GM21367 (cell line): ENCODE data around the gene FRMD4A.

Experiments
- ATAC-seq: cut with Tn5 transposase; IDR thresholded peaks from one replicate; pipeline ENCODE4 v1.9.1; 2021; ENCODE audit not compliant: unreplicated experiment

Gene FRMD4A

DNA sequence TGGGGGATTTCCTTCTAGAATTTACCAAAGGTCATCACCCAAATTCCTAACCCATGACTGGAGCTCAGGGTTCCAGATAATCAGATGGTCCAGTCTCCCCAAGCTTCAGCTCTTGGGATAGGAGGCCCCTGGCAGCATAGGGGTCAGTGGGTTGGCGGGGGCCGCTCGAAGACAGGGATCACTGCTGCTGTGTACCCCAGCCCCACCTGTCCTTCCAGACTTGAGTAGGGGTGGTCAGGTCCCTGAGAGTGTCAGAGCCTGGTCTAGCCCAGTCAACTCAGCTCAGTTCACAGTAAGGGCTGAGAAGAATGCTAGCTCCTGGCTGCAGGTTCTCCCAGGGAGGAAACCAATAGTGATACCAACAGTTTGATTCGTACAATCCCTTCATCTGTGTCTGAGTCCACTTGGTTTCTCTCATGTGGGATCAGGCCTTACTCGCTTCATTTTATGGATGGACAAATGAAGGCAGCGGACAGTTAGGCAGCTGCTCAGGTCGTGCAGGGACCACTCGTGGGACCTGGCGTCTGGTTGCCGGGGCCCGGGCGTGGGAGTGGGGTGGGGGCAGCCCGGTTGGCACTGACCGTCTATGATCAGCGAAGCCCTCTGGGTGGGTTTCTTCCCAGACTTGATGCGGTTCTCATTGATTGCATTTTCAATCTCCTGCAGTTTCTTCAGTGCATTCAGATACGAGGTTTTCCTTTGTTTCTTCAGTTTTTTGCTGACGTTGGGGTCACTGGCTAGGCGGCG, 665.0 kb downstream of the FRMD4A start:
- no peak for ATAC-seq

DNA sequence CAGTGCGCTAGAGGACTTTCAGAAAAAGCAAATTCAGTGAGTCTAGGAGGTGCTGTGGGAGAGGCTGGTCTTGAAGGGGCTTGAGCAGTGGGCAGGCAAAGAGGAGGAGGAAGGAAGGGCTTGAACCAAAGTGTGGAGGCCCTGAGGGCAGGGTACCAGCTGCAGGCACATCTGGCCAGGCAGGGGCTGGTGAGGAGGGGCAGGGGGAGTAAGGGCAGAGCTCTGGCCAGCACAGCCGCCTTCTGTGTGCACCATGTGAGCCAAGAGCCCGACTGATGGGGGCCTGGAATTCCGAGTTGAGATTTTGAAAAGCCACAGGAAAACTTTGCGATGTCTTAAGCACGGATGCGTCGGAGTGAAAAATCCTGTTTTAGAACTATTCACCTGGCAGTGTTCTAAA, 669.5 kb downstream of the FRMD4A start:
- no peak for ATAC-seq

DNA sequence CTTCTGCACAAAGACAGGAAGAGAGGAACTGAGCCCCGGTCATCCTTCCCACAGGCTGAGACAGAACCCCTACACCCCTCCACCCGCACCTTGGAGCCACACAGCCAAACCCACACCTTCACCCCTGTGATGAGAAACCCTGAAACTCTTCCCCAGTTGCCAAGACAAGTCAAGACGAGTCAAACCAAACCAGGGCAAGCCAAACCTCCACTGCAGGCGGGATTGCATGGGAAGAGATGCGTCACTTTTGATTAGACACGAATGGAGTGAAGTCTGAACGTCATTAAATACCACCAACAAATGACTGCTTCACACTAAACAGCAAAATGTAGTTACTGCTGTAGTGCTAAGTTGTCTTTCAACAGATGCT, 670.2 kb downstream of the FRMD4A start:
- no peak for ATAC-seq

DNA sequence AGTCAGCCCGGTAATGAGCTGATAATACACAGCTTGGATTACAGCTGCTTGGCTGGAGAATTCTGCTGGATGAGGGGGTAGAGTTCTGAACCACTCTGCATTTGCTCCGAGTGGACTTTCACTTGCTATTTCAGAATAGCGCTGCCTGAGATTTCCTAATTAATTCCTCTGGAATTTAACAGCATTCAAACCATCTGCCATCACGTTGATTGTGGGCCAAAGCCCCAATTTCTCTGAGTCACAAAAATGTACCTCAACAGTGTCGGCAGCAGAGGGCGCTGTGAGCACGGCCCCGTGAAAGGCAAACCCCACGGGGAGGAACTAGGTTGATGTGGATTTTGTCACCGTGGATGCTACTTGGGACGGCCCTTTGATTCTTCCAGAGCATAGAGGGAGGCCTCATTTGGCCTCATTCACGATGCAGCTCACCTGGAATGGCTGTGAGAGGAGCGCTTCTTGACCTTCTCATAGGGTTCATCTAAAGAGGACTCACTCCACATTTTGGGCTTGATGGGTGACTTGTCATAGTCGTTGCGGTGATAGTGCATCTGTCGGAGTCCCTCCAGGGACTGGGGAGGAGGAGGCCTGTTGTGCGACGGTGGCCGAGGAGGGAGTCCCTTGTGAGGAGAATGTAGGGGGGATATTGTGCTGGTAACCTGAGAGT, 670.7 kb downstream of the FRMD4A start:
- no peak for ATAC-seq

DNA sequence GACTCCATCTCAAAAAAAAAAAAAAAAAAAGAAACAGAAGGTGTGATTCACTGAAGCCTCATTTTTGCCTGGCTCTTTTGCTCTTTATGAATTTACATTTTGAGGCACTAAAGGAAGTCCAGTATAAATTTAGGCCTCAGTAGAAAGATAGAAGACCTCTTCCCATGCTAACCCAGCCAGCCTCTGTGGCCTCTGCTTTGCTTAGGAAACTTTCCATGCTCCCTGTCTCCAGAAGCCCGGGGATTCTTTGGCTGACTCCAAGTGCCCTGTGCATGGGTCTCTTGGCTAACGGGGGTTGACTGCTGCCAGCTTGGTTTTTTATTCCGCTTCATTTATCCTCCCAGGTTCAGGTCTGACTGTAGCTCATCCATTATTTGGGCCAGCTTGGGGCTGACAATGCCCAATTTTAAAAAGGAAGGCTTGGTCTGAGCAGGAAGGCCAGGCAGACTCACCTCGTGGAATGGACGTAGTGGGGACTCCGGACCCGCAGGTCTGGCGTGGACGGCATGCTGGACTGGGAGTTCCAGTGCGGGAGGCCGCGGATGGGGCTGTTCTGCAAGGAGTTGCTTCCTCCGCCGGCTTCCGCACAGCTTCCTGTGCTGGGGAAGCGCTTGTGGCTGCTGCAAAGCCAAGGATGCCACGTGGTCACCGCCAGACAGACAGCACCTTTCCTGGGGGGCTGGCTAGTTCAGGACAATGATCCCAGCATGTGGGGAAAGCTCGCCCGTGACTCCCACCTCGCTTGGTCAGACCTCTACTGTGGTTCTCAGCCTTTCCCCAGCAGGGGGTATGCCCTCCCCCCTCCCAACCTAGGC, 671.6 kb downstream of the FRMD4A start:
- no peak for ATAC-seq

DNA sequence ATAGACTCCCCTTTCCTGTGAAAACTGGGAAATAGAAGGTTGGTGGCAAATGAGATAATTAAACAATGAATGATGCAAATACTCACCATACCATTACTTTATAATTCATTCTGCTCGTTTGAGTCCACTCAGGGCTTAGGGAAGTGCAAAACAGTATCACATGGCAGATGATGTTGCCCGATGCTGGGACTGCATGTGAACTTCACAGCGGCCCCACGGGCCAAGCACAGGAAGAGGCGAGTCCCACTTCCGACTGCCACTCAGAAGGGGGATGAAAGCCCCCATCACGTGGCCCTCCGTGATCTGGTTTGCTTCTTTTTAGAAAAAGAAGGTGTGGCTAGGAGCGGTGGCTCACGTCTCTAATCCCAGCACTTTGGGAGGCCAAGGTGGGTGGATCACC, 672.5 kb downstream of the FRMD4A start:
- ATAC-seq = no peak

DNA sequence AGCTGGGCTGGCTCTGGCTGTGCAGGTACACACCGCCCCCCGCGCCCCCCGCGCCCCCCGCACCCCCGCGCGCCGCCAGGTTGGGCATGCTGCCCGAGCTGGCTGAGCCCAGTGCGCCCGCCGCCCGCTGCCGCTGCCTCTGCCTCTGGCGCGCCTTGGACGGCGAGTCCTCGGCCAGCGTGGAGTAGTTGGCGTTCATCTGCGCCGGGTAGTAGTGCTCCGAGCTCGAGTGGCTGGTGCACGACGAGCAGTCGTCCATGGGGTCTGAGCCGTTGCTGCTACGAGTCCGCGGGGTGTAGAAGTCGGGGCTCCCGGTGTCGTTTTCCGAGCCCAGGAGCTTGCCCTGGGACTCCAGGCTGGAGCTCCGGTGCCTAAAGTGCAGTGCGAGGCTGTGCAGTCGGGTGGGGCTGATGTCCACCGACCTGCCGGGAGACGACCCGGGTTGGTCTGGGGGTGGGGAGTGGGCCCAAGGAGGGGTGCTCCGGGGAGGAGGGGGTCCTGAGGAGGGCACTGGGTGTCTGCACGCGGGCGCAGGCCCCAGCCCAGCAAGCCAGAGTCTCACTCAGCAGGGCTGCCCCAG, 673.5 kb downstream of the FRMD4A start:
- ATAC-seq = no peak

DNA sequence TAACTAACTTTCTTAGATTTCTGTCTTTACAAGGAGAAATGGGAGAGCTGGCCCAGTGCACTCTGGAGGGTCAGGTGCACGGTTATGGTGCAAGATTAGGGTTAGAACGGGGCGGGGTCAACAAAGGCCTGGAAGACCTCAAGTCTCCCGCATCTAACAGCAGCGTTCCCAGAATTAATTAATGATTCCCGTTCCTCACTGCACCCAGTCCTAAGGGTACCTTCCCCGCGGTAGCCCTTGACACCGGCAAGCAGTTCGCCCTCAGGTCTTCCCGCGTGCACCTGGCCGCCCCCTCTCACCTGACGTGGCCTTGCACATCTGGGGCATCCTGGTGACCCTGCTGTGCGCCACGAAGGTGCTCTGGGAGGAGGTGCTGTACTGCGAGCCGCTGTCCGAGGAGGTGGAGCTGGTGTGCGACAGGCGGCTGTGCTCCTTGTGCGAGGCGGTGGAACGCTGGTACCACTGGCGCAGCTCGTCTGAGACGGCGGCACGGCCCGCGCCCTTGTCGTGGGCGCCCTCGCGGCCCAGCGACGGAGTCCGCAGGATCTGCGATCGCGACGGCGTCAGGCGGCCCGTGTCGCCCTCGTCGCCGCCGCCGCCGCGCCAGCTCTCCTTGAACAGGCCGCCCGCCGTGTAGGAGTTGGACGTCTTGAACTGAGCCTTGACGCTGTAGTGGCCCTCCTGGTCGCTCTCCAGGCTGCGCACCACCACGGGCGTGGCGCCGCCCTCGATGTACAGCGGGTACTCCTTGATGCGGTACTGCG, 674.2 kb downstream of the FRMD4A start:
- ATAC-seq = no peak

DNA sequence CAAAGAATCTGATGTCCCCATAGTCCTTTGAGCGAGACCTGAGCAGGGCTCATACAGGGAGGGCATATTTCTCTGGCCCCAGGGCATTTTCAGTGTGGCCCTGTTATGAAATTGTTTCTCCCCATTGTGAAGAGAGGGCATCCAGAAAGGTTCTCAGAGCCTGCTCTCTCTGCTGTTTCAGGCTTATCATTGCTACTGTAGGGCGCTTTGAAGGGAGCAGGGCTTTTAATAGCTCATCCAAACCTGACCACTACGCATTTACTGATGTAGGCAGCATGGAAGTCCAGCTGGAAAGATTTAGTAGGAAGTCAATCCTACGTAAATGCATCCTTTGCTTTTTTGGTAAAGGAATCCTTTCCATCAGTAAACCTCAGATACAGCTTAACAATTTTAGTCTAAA, 675.9 kb downstream of the FRMD4A start:
- no peak for ATAC-seq

DNA sequence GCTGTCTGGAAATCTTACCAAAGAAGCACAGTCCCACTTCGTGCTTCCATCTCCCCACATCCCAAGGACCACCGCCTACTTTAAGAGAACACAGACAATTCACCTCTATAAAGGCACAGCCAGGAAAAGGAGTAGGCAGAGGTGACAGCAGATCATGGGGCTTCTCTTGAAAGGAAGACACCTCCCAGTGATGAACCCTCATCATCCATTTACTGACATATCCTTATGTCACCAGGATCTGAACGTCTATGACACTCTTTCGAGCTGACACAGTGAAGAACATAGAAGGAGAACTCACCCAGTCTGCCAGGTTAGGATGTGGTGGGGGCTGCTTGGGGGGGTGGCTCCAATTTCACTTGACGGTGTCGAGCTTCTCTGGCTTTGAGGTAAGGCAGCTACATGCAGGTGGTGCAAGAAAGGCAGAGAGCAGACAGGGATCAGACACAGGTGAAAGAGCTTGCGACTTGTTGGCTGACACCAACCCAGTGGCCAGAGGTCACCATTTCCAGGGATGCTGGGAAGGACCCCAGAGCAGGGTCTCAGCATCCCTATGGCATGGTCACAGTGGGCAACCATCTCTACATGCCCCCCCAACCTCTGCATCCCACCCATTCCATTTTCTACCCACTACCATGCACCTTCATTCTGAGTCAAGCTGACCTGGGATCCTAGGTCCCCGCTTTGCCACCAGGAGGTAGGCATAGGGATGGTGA, 676.5 kb downstream of the FRMD4A start:
- no peak for ATAC-seq

DNA sequence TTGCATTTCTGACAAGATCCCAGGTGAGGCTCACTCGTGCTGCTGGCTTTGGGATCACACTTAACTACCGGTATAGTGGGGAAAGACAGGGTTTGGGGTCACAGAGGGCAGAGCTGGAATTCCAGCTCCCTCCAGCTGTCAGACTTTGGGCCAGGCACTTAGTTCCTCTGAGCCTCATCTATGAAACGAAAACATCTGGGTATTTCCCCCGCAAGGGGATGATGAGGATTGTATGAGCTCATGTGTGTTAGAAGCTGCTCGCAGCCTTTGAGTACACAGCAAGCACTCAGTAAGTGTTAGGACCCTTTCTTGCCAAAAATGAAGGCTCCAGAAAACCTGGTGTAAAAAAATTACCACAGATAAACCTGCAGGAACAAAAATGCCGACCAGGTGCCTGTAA, 677.9 kb downstream of the FRMD4A start:
- ATAC-seq = no peak

DNA sequence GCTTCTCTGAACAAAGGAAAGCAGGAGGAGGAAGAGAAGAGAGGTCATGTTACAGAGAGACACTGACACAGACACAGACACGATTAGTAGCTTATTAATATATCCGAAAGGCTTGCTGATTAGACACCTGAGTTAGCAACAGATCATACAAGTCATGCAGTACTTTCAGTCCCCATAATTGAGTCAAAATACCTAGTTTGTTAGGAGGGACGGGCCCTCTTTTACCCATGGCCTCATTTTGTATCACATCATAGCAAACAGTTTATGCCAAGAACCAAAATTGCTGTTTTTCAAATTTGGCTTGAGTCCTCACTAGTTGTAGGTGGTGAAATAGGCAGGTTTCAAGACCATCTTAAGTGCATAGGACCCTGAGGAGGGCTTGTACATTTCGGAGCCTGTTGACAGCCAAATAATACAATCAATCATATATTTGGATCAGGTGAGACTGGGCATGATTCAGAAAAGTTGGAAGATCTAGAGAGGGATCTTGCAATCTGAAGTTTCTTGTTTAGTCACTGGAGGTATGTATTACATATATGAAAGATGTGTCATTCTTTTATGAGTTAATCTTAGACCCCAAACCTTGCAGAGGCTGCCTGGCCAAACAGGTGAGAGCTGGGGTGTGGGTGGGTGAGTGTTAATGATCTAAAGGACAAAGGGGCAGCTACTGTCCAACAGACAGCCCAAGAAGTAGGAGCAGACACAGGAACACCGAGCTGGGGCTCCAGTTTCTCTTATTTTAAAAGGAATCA, 678.6 kb downstream of the FRMD4A start:
- no peak for ATAC-seq

DNA sequence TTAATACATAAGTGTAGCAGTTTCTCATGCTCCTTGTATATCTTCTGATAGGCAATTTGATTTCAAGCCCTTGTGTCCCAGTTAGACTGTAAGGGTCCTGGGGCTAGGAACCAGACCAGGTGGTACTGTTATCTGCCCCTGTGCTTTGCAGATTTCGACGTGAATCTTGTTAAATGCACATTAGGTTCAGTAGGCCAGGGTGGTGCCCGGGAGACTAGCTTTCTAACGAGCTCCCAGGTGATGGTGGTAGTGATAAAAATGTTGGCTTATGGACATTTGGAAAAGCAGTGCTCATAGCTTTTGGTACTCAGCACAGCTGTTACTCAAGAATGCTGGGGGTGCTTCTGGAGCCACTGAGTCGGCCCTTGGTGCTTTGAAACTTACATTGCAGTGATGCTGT, 679.8 kb downstream of the FRMD4A start:
- ATAC-seq = no peak

DNA sequence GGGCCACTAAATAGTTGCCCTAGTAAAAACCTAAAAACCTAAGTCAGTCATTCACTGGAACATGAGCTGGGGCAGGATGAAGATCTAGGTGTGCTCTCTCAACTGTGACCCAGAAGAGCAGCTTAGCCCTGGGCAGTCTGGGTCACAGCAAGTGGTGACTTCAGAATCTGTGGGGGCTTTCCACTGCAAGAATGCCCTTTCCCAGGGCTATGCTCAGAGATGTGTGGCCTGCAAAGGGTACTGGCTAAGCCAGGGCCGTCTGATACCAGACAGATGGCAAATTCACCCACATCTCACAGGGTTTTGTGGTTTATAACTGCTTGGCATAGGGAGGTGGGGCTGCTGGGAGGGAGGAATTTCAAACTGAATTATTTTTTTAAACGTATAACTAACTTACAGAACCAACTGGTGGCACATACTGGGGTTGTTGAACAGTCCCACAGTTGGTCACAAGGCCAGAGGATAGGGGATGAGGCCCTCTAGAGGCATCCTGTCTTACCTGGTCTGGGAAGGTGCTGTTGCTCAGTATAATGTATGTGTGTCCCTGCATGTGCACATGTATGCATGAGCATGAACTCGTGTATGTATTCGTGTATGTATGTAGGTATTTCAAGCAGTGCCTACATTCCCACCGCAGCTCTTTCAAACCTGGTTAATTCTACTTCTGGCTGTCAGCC, 680.7 kb downstream of the FRMD4A start:
- no peak for ATAC-seq

DNA sequence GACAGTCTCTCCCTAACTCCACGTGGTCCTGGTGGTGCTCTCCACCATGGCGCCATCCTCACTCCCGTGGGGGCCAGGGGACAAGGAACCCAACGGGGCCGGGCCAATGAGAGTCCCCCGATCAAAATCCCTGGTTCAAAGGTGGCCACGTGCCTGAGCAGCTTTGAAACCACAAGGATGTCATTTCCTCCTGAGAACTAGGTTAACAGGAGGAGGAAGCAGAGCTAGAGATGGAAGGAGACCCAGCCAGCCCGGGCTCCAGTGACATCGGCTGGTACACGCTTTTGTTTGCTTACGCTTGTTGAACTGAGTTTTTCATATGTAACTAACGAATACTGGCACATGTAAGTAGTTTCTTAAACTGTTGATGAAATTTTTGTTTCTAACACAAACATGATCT, 682.3 kb downstream of the FRMD4A start:
- ATAC-seq = no peak

DNA sequence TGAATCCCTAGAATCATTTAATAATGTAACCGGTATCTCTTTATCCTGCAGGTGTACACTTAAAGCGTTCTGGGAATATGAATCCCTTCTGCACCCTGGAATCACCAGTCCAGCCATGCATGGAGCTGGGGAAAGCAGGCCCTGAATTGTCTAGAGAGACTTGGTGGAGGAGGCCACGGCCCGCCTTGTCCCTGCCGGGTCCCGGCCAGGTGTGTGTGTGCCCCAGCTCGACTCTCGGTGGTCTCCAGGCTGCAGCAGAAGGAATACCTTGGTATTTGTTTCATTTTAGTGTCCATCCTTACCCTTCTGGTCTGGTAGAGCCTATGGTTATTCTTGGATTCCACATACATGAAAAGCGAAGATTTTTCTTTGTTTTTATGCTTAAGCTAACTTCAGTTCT, 685.9 kb downstream of the FRMD4A start:
- no peak for ATAC-seq

DNA sequence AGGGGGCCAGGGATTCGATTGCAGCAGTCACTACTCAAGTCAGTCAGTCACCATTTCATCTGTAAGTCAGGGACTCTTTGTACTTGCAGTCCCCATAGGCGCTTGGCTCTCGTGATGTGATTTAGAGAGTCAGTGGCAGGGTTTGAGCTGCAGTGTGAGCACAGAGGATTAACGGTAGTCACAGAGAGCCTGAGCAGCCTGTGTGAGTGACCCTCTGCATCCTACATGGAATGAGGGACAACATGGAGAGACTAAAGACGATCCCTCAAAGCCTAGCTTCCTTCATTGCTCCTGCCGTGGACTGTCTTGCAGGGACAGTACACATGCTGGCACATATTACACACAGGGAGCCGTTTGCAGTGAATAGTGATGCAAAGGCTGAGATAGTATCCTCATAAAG, 687.7 kb downstream of the FRMD4A start:
- no peak for ATAC-seq

DNA sequence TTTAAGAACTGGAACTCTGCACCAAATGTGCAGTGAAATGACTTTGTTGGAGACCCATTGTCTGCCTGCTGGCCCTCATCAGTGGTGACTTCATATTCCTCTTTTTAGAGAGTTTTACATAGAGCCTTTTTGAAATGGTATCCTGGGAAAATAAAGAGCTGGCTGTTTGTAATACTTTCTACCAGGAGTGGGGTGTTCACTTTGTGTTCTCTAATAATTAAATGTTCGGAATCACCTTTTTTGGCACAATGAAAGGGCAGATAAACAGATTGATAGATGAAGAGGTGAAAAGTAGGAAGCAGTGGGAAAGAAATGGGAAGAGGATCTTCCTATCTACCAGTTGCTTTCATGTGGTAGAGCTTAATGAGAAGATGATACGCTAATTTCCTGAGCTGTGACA, 688.4 kb downstream of the FRMD4A start:
- ATAC-seq = no peak

DNA sequence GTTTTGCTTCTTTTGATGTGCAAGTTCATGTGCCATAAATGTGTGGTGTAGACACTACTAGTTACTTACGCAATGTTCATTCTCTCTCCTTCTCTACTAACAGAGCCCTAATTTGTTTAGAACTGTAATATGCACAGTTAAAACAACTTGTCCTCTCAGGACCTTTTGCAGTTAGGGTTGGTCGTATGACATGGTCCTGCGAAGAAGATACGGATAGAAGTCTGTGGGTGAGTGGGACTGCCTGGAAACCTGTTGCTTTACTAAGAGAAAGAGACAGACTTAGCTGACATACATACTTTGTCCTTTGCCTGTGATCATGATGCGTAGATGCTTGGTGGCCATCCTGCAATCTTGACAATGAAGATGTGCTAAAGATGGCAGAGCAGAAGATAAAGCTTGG, 692.8 kb downstream of the FRMD4A start:
- ATAC-seq = no peak
